Activated gamma-delta T cell treated with Interleukin-2 at 50 U/mL for 16 hours (primary cell): Measurements from ENCODE around the gene TBC1D9.

Experiments used
- DNase-seq: peaks from one replicate; pipeline ENCODE4 v3.0.0-alpha.2; 2020

TBC1D9 gene

GRCh38 chr4:140719686-140720085 lies 36.5 kb downstream of the TBC1D9 start:
- no peak for DNase-seq

GRCh38 chr4:140719022-140719421 lies 37.2 kb downstream of the TBC1D9 start:
- DNase-seq = no peak

- DNase-seq = no peak
Observed at GRCh38 chr4:140718241-140718952, 37.8 kb downstream of the TBC1D9 start.

DNA sequence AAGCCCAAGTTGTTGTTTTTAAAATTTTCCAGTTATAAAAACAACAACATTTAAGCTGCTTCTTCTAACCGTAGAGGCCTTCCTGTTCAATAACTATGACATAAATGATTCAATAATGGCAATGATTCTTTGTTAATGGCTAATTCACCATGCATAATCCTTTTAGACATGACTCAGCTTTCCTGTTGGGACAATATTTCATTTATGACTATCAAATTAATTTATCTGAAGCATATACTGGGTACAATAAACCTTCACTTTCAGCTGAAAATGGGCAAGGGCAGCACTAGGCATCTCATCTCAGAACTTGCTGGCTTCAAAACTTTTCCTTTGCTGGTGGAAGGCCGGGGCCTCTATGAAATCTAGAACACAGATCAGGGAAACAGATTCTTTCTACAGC lies 38.9 kb downstream of the TBC1D9 start:
- DNase-seq = no peak

DNA sequence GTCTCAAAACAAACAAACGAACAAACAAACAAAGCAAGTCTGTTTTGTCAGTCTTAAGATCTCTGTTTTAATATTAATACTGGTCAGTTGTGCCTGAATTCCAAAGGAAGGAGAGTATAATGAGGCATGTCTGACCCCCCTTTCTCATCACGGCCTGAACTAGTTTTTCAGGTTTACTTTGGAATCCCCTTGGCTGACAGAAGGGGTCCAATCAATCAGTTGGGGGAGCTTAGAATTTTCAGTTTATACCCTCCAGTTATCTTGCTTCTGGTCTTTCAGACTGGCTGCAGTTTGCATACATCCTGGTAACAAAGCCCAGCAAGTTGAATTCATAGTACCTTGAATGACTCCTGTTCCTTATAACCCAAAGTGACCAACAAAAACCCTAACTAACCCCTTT lies 41.1 kb downstream of the TBC1D9 start:
- DNase-seq = no peak

DNA sequence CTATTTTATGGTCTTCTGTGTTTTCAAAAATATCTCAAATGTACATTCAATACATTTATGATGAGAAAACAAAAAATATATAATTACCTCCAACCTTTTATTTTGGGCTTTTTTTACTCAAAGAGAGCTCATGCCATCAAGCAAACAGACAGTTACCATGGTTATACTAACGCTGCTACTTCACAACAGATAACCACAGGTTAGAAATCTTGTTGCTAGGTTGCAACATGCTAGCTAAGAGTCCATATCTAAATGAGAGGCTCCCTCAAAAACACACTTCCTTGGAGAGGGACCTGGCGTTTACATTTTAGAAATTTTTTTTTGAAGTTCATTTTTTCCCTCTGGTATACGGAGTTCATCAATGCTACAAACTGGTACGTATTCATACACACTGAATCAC lies 44.3 kb downstream of the TBC1D9 start:
- no peak for DNase-seq

- DNase-seq = no peak
Observed at GRCh38 chr4:140710908-140711622, 45.1 kb downstream of the TBC1D9 start.

DNA sequence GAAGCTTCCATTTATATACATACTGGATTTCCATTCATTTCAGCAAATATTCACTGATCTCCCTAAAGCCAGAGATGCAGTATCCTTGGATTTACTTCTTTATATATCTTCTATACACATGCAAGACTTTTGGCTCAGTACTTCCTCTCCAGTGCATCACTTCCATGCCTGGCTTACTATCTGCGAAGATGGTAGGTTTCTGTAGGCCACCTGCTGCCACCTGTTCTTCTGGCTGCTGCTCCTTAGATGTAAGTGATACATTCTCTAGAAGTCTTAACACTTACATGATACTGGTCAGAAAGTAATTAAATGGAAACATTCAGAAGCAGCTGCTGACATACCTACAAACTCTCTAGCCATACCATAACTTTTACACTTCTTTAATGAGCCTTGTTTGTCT lies 48.9 kb downstream of the TBC1D9 start:
- DNase-seq = no peak

DNA sequence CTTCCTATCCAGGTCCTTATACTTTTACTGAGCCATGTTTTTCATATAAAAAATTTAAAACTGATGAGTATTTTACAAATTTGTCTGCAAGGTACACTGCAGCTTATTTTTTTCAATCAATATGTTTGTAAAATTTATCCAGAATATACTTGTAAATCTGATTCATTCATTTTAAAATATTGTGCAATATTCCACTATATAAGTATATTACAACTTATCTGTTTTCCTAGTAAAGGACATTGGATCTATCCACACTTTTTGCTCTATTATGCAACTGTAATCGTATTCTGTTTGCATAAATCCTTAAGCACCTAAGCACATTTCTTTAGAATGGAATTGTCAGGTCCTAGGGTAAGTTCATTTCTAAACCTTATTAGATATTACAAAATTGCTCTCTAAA lies 49.5 kb downstream of the TBC1D9 start:
- DNase-seq = no peak

- DNase-seq = no peak
Observed at GRCh38 chr4:140706276-140706625, 49.9 kb downstream of the TBC1D9 start.

DNA sequence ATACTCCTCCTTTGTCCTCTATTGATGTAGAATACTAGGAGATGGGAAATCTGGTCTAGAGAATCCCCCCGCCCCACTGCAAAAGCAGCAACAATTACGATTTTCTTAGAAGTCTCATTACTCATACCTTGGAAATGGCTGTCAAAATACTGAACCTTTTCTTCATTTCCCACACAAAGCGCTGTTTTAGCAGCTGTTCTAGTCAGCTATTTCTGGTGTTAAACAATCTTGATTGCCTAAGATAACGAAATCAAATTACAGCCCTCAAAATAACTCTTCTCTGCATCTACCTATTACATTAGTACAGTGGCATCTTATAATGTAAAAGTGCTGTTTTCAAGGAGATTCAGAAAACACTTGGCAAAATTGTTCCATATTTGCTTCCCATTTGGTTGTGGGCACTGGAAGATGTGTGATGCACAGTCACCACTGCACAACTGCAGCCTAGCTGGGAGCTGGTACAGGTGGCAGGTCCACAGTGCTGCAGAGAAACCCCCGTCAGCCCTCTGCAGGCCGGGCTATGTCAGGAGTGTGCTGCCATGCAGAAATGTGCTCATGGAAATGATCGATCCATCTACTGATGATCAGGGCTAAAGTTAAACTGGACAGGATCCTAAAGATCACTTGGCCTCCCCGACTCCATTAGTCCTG lies 50.4 kb downstream of the TBC1D9 start:
- DNase-seq = no peak

DNA sequence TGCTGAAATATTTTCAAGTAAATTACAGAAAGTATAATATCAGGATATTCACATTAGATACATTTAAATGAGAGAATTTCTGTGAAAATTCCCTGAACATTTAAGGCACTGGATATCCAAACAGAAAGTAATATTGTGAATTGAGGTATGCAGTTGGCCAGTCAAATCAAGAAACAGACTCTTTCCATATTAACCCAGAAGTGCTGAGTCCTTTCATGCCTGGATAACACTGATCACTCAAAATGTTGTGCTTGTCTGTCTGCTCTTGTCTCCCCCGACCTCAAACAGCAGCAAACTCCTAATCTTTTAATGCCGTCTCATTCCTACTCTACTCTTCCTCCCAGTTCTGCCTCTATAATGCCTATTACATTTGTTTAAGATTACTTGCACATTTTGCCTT lies 51.2 kb downstream of the TBC1D9 start:
- DNase-seq = no peak

- DNase-seq = no peak
Observed at GRCh38 chr4:140704392-140704960, 51.7 kb downstream of the TBC1D9 start.

DNA sequence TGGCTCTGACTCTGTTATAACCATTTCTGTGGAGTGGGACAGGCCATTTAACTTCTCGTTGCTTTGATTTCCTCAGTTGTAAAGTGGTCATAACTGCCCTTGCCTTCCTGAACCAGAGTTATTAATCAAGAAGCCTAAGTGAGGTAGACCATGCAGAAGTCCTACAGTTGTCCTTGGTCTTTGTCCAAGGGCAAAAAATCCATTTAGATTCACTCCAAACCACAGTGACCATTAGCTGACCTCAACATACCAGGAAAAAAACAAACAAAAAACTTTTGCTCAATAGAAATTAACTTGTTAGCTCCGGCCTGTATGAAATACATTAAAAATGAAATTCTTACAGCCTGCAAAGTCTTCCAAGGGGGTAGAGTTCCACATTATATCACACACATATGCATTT lies 52.7 kb downstream of the TBC1D9 start:
- DNase-seq = no peak

GRCh38 chr4:140702096-140702757 lies 54.0 kb downstream of the TBC1D9 start:
- DNase-seq = no peak

- DNase-seq = no peak
Observed at GRCh38 chr4:140701071-140701470, 55.1 kb downstream of the TBC1D9 start.

DNA sequence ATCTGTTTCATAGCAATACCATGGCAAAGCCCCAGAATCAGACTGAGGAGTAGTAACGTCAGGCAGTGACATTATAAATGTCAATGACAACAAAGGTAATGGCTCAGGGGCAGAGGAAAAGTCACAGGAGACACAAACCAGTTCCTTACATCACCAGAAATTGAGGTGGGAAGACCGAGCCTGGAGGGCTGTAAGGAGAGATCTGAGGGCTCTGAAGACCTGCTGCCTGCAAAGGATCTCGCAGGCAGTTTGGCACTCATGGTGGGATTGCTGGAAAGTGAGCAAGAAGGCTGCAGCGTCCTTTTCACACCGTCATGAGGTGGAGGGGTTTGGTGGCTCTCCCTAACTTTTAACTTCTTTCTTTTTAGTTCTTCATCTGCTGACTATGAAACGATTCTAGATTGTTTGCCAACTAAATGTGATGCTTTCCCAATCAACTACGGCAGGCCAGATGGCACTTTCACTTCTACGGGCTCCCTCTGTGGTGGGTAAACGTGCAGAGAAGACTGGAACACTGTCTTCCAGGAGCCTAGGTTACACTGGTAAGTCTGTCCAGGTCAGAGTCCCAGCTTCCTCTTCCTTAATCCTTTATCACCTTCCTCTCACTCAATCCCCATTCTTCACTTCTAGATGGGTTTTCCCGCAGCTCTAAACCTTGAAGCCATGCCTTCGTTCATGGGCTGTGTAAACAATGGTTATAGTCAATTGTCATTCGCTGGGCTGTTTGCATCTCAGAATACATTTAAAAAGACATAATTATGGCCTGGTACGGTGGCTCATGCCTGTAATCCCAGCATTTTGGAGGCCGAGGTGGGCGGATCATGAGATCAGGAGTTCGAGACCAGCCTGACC lies 58.2 kb downstream of the TBC1D9 start:
- DNase-seq = no peak

GRCh38 chr4:140695483-140695882 lies 60.7 kb downstream of the TBC1D9 start:
- DNase-seq = no peak

GRCh38 chr4:140693562-140693961 lies 62.6 kb downstream of the TBC1D9 start:
- DNase-seq = no peak

- no peak for DNase-seq
Observed at GRCh38 chr4:140691369-140691768, 64.8 kb downstream of the TBC1D9 start.

DNA sequence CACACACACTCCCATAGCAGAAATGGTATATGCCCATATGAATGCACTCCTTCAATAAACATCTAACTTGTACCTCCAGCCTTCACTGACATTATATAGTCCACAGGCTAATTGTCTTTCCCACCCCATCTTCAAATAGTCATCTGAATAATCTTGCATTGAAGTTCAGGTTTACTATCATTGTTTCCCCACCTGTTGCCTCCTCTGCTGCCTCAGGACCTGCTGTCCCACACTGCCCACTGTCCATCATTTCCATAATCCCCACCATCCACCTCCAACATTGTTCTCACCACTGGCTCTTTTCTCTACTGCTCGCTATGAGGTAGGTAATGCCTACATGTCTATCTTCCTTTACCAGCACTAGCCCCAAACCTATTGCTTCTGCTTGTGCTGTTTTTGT lies 66.1 kb downstream of the TBC1D9 start:
- DNase-seq = no peak

- DNase-seq = no peak
Observed at GRCh38 chr4:140689623-140690022, 66.6 kb downstream of the TBC1D9 start.
